ENCODE measurements around the gene CTSG. TPM values are rescaled to one million over a fixed set of nuclear protein-coding genes. Genes with fewer than 3 reads are reported as not detected.

Gene CTSG
- total and polyA plus RNA-seq, 2 of the 4 experiments (the other 2 are of a cell fraction): not detected

- H4K20me1 ChIP-seq (ENCODE audit: insufficient read depth, low read length): no peaks in the 10 kb centered on the region
- no peak overlapping the region for H2AK5ac ChIP-seq (ENCODE audit: low read depth, low read length)
- CTCF ChIA-PET: no interaction called here
- TF ChIP-seq MAZ (IDR thresholded peaks at IDR 0.05; ENCODE audit: borderline replicate concordance, low read depth, low read length) (no peak), MXI1 (IDR thresholded peaks at IDR 0.05; ENCODE audit: borderline replicate concordance, low read depth, low read length) (no peak), BHLHE40 (IDR thresholded peaks at IDR 0.05; ENCODE audit: low read depth, low read length) (no peak), FOS (IDR thresholded peaks at IDR 0.05; ENCODE audit: low read depth, low read length) (no peak), USF2 (IDR thresholded peaks at IDR 0.05; ENCODE audit: low read depth, low read length) (no peak), RCOR1 (IDR thresholded peaks at IDR 0.05; ENCODE audit: insufficient replicate concordance, low read length) (no peak), RFX5 (IDR thresholded peaks at IDR 0.05; ENCODE audit: low read depth, low read length) (no peak), RAD21 (IDR thresholded peaks at IDR 0.05; ENCODE audit: low read length) (no peak), SMC3 (IDR thresholded peaks at IDR 0.05; ENCODE audit: low read depth, low read length) (no peak), CEBPB (IDR thresholded peaks at IDR 0.05; ENCODE audit: low read depth, low read length) (no peak), POLR2A (IDR thresholded peaks at IDR 0.05; ENCODE audit: low read depth, low read length) (no peak), CTCF (conservative IDR thresholded peaks at IDR 0.05; ENCODE audit: low read depth, low read length) (no peak), MAFK (IDR thresholded peaks at IDR 0.05; ENCODE audit: low read depth, low read length) (no peak), CHD1 (IDR thresholded peaks at IDR 0.05; ENCODE audit: low read depth, low read length) (no peak)
- no peak overlapping the region for H3K56ac ChIP-seq (ENCODE audit: extremely low read depth, insufficient read depth, low read length)
- no CpG with 5 or more reads among the region's 2 CpGs for WGBS, 2 experiments (ENCODE audit: extremely low coverage in 2 of 2, insufficient read length in 1 of 2)
- no peak overlapping the region for H4K8ac ChIP-seq (ENCODE audit: low read depth in 2 of 2, low read length in 2 of 2)
- in situ Hi-C loops (cut with MboI; ENCODE audit: low sequenced_read_pairs): no loop called here
- H2BK5ac ChIP-seq (ENCODE audit: low read depth, low read length, poor library complexity, severe bottlenecking): no peak overlapping the region
- no peaks in the 10 kb centered on the region for H3K9me1 ChIP-seq (ENCODE audit: insufficient read depth, low read length)
- no TSS peak for BruUV-seq (replicated peaks)
- intact Hi-C loops (cut with micrococcal nuclease): no loop called here
- H2BK20ac ChIP-seq (ENCODE audit: low read depth, low read length): no peak overlapping the region
- no peaks in the 10 kb centered on the region for H3K9me3 ChIP-seq (ENCODE audit: control insufficient read depth, insufficient read depth, low read length)
- H3K23ac ChIP-seq (ENCODE audit: low read depth, low read length): no peak overlapping the region
- H2AK9ac ChIP-seq (replicated peaks; ENCODE audit: low read depth, low read length, poor library complexity): no peak overlapping the region
- H4K91ac ChIP-seq (ENCODE audit: insufficient read depth, low read depth, low read length): no peak overlapping the region
- no peak overlapping the region for H2AFZ ChIP-seq (replicated peaks; ENCODE audit: low read length, poor library complexity)
- H3K14ac ChIP-seq (replicated peaks; ENCODE audit: low read depth, low read length): no peak overlapping the region
- dilution Hi-C loops (cut with HindIII; ENCODE audit: low sequenced_read_pairs, unreplicated experiment): no loop called here
- no peak overlapping the region for H3K4ac ChIP-seq (ENCODE audit: low read depth, low read length)
- no peak for DNase-seq
- POLR2A ChIA-PET (ENCODE audit: unreplicated experiment): no interaction called here
- H3K27me3 ChIP-seq (ENCODE audit: control insufficient read depth, insufficient read depth, low read length): no peaks in the 10 kb centered on the region
- ATAC-seq (ENCODE audit: low read depth): no peak
- H3K4me1 ChIP-seq (ENCODE audit: control insufficient read depth, insufficient read depth, low read length): no peaks in the 10 kb centered on the region
- no peaks in the 10 kb centered on the region for H3K79me1 ChIP-seq (ENCODE audit: low read depth in 1 of 2, low read length in 2 of 2)
- H3K36me3 ChIP-seq (ENCODE audit: control insufficient read depth, insufficient read depth, low read length): no peaks in the 10 kb centered on the region
- no peak overlapping the region for H2BK15ac ChIP-seq (ENCODE audit: low read depth, low read length)
- H3K9ac ChIP-seq (ENCODE audit: low read depth, low read length): no peak overlapping the region
- H4K5ac ChIP-seq (ENCODE audit: low read depth, low read length): no peak overlapping the region
- no peak overlapping the region for H3K4me3 ChIP-seq (ENCODE audit: insufficient read depth, low read depth, low read length)
- no peak overlapping the region for H3K18ac ChIP-seq (ENCODE audit: low read depth, low read length)
- H2BK120ac ChIP-seq (ENCODE audit: low read depth, low read length): no peak overlapping the region
- H3K27ac ChIP-seq (ENCODE audit: insufficient read depth, low read length): no peak overlapping the region
- no peak overlapping the region for H3K4me2 ChIP-seq (ENCODE audit: low read depth, low read length)
These were observed 37.7 kb upstream of the CTSG start for GRCh38 chr14:24613747-24614146.

All from IMR-90 (cell line).